ENCODE data around the gene LRBA. TPM values are rescaled to one million over a fixed set of nuclear protein-coding genes. Genes with fewer than 3 reads are reported as not detected.

Gene LRBA
- total RNA-seq, 4 donors from 2014 or later: 13.3 to 21.2 (median 20.1) TPM

DNA sequence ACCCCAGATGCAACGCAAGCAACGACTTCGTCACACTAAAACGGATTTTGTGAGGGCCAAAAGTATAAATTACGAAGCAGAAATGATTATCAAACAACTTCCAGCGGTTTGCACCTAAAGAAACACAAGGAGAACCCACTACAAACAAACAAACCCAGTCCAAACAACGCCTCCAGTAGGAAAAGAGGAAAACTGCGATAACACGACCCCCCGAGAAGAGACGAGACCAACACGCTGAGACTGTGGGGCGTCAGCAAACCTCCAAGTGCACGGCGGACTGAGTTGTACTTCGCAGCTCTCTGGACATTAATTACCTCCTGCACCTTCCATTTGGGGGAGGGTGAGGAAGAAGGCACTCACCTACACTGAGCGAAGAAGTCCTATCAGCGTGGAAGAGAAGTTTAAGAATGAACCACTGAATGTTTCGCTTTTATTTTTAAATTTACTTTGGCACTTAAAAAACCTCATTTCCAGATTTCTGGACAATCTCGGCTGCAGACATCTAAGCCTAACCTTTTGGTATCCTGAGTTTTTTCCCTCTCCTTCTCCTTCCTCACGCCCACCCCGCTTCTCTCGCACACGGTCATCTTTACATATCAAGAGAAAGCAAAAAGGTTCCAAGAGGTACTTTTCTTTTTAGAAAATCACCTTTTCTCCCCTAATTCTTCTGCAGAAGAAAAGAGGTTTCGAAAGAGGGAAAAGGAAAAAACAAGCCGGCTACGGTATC, 432.8 kb downstream of the LRBA start, which contains the start of gene MAB21L2:
Gene MAB21L2 (plus strand): TSS at position 6 of the 727 bp plus-strand sequence. CDS start 879 bp downstream, outside the sequence.
- Histone ChIP-seq H3K4me3 (peak within 1 kb of the TSS; percentile 43 to 51 (median 45)), H3K36me3 (no peaks in the 10 kb centered on the region), H3K27ac (replicated peaks in 1 of 4) (no peak within 1 kb of the TSS), H3K9me3 (no peaks in the 10 kb centered on the region), H3K27me3 (peaks cover 0 to 30% (median 11%) of the 10 kb centered on the region in 4 donors), H3K4me1 (peaks cover 7 to 26% (median 17%) of the 10 kb centered on the region in 4 donors)
- intact Hi-C loops (cut with DNase I): no loop called here
- no peak for DNase-seq (ENCODE audit: extremely low spot score)
- TF ChIP-seq POLR2AphosphoS5 (IDR thresholded peaks at IDR 0.05) (no peak), POLR2A (IDR thresholded peaks at IDR 0.05; ENCODE audit: low read depth) (no peak), EP300 (IDR thresholded peaks at IDR 0.05) (no peak)
- TF ChIP-seq, protein P1, sequence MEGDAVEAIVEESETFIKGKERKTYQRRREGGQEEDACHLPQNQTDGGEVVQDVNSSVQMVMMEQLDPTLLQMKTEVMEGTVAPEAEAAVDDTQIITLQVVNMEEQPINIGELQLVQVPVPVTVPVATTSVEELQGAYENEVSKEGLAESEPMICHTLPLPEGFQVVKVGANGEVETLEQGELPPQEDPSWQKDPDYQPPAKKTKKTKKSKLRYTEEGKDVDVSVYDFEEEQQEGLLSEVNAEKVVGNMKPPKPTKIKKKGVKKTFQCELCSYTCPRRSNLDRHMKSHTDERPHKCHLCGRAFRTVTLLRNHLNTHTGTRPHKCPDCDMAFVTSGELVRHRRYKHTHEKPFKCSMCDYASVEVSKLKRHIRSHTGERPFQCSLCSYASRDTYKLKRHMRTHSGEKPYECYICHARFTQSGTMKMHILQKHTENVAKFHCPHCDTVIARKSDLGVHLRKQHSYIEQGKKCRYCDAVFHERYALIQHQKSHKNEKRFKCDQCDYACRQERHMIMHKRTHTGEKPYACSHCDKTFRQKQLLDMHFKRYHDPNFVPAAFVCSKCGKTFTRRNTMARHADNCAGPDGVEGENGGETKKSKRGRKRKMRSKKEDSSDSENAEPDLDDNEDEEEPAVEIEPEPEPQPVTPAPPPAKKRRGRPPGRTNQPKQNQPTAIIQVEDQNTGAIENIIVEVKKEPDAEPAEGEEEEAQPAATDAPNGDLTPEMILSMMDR (IDR thresholded peaks at IDR 0.05): no peak
- WGBS: 62% methylated on average over 27 of the region's 27 CpGs

DNA sequence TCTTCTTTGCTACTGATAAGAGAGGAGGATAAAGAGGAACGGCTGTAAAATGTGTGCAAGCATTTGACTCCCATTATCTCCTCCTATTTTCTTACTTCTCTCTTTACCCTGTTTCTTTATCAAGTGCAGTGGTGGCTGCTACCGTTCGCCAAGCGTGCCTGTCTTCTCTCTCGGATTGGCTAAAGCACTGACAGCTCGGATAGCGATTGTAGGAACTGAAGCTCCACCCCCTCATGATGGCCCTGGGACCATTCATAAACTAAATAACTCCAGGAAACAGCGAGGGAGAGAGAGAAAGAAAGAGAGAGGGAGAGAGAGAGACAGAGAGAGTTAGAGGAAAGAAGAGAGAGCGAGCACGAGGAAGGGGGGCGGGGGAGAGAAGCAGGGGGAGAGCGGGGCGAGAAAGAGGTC, 433.4 kb downstream of the LRBA start:
- Histone ChIP-seq H3K36me3 (no peaks in the 10 kb centered on the region), H3K27ac (replicated peaks in 1 of 4) (no peak overlapping the region), H3K27me3 (peaks cover 0 to 30% (median 11%) of the 10 kb centered on the region in 4 donors), H3K4me3 (peak overlapping the region in 2 of 4 donors; percentile 2 to 43), H3K9me3 (no peaks in the 10 kb centered on the region), H3K4me1 (peaks cover 7 to 26% (median 17%) of the 10 kb centered on the region in 4 donors)
- no peak for DNase-seq (ENCODE audit: extremely low spot score)
- 75% methylated on average over 13 of the region's 13 CpGs for WGBS
- intact Hi-C loops (cut with DNase I): no loop called here
- TF ChIP-seq POLR2A (IDR thresholded peaks at IDR 0.05; ENCODE audit: low read depth) (no peak), EP300 (IDR thresholded peaks at IDR 0.05) (no peak), POLR2AphosphoS5 (IDR thresholded peaks at IDR 0.05) (no peak)
- TF ChIP-seq, protein P1 (IDR thresholded peaks at IDR 0.05): no peak

DNA sequence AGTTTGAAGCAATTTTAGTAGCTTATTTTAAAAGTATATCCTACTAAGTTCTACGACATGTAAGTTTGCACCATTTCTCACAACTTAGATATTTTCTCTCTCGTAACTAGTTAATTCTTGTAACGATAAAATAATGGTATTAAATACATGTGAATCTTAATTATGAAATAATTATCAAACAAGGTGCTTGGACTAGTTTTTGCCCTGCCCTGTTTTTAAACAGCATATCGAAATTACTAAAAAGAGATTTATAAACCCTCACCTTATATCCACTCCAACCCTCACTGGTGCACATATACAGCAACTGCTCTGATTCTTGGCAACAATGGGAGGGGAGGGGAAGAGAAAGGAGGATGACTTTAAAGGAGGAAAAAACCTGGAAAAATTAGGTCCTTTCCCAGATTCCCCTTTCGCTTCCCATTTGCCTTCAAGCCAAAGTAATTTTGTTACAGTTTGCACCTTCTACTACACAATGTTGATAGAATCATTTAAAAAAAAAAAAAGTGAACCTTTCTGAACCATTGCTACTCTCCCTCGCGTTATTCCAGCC, 434.0 kb downstream of the LRBA start:
- no peak for DNase-seq (ENCODE audit: extremely low spot score)
- WGBS: 88% methylated on average over 7 of the region's 7 CpGs
- no peaks in the 10 kb centered on the region for H3K36me3 ChIP-seq
- TF ChIP-seq EP300 (IDR thresholded peaks at IDR 0.05): no peak
- no peak for TF ChIP-seq POLR2AphosphoS5 (IDR thresholded peaks at IDR 0.05)
- TF ChIP-seq, protein P1 (IDR thresholded peaks at IDR 0.05): no peak
- TF ChIP-seq POLR2A (IDR thresholded peaks at IDR 0.05; ENCODE audit: low read depth): no peak
- peaks cover 7 to 26% (median 17%) of the 10 kb centered on the region in 4 donors for H3K4me1 ChIP-seq
- peaks cover 0 to 30% (median 11%) of the 10 kb centered on the region in 4 donors for H3K27me3 ChIP-seq
- intact Hi-C loops (cut with DNase I): no loop called here
- no peak overlapping the region for H3K27ac ChIP-seq (replicated peaks in 1 of 4)
- no peak overlapping the region for H3K4me3 ChIP-seq
- H3K9me3 ChIP-seq: no peaks in the 10 kb centered on the region

DNA sequence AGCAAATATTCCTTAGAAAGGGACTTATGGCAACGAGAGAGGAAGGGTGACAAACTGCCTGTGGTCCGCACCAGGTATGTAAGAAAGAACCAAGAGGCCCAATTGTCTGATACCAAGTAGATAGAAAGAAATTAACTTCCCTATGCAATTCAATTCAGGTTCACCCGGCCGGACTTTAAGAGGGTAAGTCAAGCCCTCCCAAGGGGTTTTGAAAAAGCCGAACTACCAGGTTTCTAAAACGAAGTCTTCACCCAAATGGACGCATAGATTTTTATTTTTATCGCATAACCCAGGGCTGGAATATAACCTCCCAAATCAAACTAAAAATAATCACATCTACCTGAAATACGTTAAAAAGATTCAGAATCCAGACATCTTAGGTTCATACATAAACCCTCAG, 434.8 kb downstream of the LRBA start:
- TF ChIP-seq EP300 (IDR thresholded peaks at IDR 0.05) (no peak), POLR2A (IDR thresholded peaks at IDR 0.05; ENCODE audit: low read depth) (no peak), POLR2AphosphoS5 (IDR thresholded peaks at IDR 0.05) (no peak)
- TF ChIP-seq, protein P1 (IDR thresholded peaks at IDR 0.05): no peak
- Histone ChIP-seq H3K4me3 (peak overlapping the region in 3 of 4 donors; percentile 43 to 57 (median 54)), H3K4me1 (peaks cover 7 to 26% (median 17%) of the 10 kb centered on the region in 4 donors), H3K9me3 (no peaks in the 10 kb centered on the region), H3K27me3 (peaks cover 0 to 30% (median 11%) of the 10 kb centered on the region in 4 donors), H3K27ac (replicated peaks in 1 of 4) (peak overlapping the region in 1 of 4 donors; percentile 42), H3K36me3 (no peaks in the 10 kb centered on the region)
- intact Hi-C loops (cut with DNase I): no loop called here
- 83% methylated on average over 9 of the region's 9 CpGs for WGBS
- no peak for DNase-seq (ENCODE audit: extremely low spot score)
